SK-N-SH treated with all-trans-retinoic acid at 6 μM for 48 hours (cell line): ENCODE data around the gene MFSD6.

Source experiments
- CREB5 ChIP-seq: fragments of 250-450 bp; sonication (Bioruptor Pico); IDR thresholded peaks from 2 replicates; pipeline ENCODE4 v1.5.1; 2020; ENCODE audit warnings: low read depth, mild to moderate bottlenecking, moderate library complexity
- ESRRG ChIP-seq: fragments of 250-450 bp; sonication (Bioruptor Pico); IDR thresholded peaks from 2 replicates; pipeline ENCODE4 v1.6.1; 2021; ENCODE audit warnings: mild to moderate bottlenecking
- RARB ChIP-seq: fragments of 250-450 bp; sonication (Bioruptor Pico); IDR thresholded peaks from 2 replicates; pipeline ENCODE4 v1.8.0; 2021; ENCODE audit warnings: mild to moderate bottlenecking, moderate library complexity
- TOX ChIP-seq: fragments of 250-450 bp; sonication (Bioruptor Pico); IDR thresholded peaks from 2 replicates; pipeline ENCODE4 v1.8.0; 2021; ENCODE audit warnings: mild to moderate bottlenecking, moderate library complexity, borderline replicate concordance
- ZFP3 ChIP-seq: fragments of 250-450 bp; sonication (Bioruptor Pico); IDR thresholded peaks from 2 replicates; pipeline ENCODE4 v1.5.0; 2020; ENCODE audit warnings: mild to moderate bottlenecking, moderate library complexity
- ZFP30 ChIP-seq: fragments of 450-650 bp; formaldehyde crosslinking; IDR thresholded peaks from 2 replicates; pipeline ENCODE4 v1.5.0; 2022; ENCODE audit warnings: mild to moderate bottlenecking, moderate library complexity
- ZNF565 ChIP-seq: fragments of 450-650 bp; formaldehyde crosslinking; conservative IDR thresholded peaks from 2 replicates; pipeline ENCODE4 v1.5.0; 2020; ENCODE audit warnings: low read depth, mild to moderate bottlenecking, moderate library complexity
- ZNF70 ChIP-seq: fragments of 450-650 bp; formaldehyde crosslinking; IDR thresholded peaks from 2 replicates; pipeline ENCODE4 v1.5.0; 2020; ENCODE audit warnings: mild to moderate bottlenecking, moderate library complexity

- no peak for TF ChIP-seq ESRRG (CRISPR knock-in tag)
- no peak for TF ChIP-seq CREB5 (CRISPR knock-in tag)
- no peak for TF ChIP-seq RARB (CRISPR knock-in tag)
- TF ChIP-seq ZFP3 = no peak
- TF ChIP-seq TOX = no peak
- no peak for TF ChIP-seq ZNF565 (CRISPR knock-in tag)
- TF ChIP-seq ZFP30 = no peak
- no peak for TF ChIP-seq ZNF70 (CRISPR knock-in tag)
Measured at GRCh38 chr2:190455358-190456095, 47.4 kb downstream of the MFSD6 start.
